HepG2 (cell line): ENCODE data around the gene EPHX1. TPM values are rescaled to one million over a fixed set of nuclear protein-coding genes. Genes with fewer than 3 reads are reported as not detected.

Experiments
- CREM ChIP-seq, 2 experiments: sonication (generic) in 1 of 2; formaldehyde crosslinking in 1 of 2; IDR thresholded peaks; 2 replicates each; pipeline versions ENCODE4 v1.4.0 to v1.6.1; 2016 to 2020; ENCODE audit warnings: antibody characterized with exemption in 1 of 2, mild to moderate bottlenecking in 1 of 2, missing genetic modification reagents in 1 of 2
- IRF2 ChIP-seq: IDR thresholded peaks from 2 replicates; pipeline ENCODE4 v1.6.1; 2018; ENCODE audit warnings: missing genetic modification reagents, missing compliant biosample characterization
- PLRG1 ChIP-seq: fragments of 450-650 bp; conservative IDR thresholded peaks from 2 replicates; pipeline ENCODE4 v1.6.1; 2016
- PRMT3 ChIP-seq: sonication (generic); formaldehyde crosslinking; IDR thresholded peaks from 2 replicates; pipeline ENCODE4 v1.8.1; 2022; ENCODE audit warnings: low read depth, mild to moderate bottlenecking, moderate library complexity, missing genetic modification reagents, borderline replicate concordance
- YY1 ChIP-seq: IDR thresholded peaks from 2 replicates; pipeline ENCODE4 v1.6.1; 2011; ENCODE audit warnings: low read length, low read depth, moderate library complexity, mild to moderate bottlenecking; ENCODE audit not compliant: insufficient read depth, insufficient replicate concordance
- ZNF747 ChIP-seq: sonication (generic); formaldehyde crosslinking; IDR thresholded peaks from 2 replicates; pipeline ENCODE4 v1.8.1; 2023; ENCODE audit warnings: missing genetic modification reagents, mild to moderate bottlenecking, borderline replicate concordance
- polyA plus RNA-seq, 8 experiments: library from polyadenylated mRNA; depleted of rRNA in 3 of 8; stranded (reverse) in 7 of 8; unstranded in 1 of 8; fragments of >200 nt; fragmentation: Illumina TruSeq in 4 of 8; extraction: Trizol in 4 of 8; gene quantifications; 2 replicates each; pipeline versions ENCODE4 v1.2.1 to v1.2.3, GENCODE V29; 2011 to 2016; ENCODE audit warnings: low read depth in 4 of 8, missing spikeins in 1 of 8, mixed read lengths in 1 of 8; ENCODE audit not compliant: insufficient read depth in 1 of 8
- total RNA-seq, 5 experiments: library from RNA; depleted of rRNA; stranded (reverse); fragments of >200 nt; fragmentation: Illumina TruSeq; extraction: Trizol; gene quantifications; 2 replicates each; pipeline ENCODE4 v1.2.3, GENCODE V29; 2016; ENCODE audit warnings: low read depth in 1 of 5
- TF ChIP-seq, protein P1 (sequence below): sonication (generic); formaldehyde crosslinking; IDR thresholded peaks from one replicate; pipeline ENCODE4 v1.5.1; 2020; ENCODE audit warnings: mild to moderate bottlenecking, missing genetic modification reagents; ENCODE audit errors: not compliant biosample characterization
- TF ChIP-seq, protein P2 (sequence below), 2 experiments: sonication (generic) in 1 of 2; formaldehyde crosslinking in 1 of 2; IDR thresholded peaks; 2 replicates each; pipeline versions ENCODE4 v1.4.0 to v1.6.1; 2018 to 2020; ENCODE audit warnings: missing genetic modification reagents in 2 of 2, borderline replicate concordance in 1 of 2, low read depth in 1 of 2, mild to moderate bottlenecking in 1 of 2, missing biosample characterization in 1 of 2
- TF ChIP-seq, protein P3 (sequence below): sonication (generic); formaldehyde crosslinking; conservative IDR thresholded peaks from 2 replicates; pipeline ENCODE4 v1.8.0; 2022; ENCODE audit warnings: low read depth, missing genetic modification reagents
- TF ChIP-seq, protein P4 (sequence below): sonication (generic); formaldehyde crosslinking; IDR thresholded peaks from 2 replicates; pipeline ENCODE4 v1.4.0; 2020; ENCODE audit warnings: missing genetic modification reagents
- TF ChIP-seq, protein P5 (sequence below): sonication (generic); formaldehyde crosslinking; IDR thresholded peaks from 2 replicates; pipeline ENCODE4 v1.9.0; 2022; ENCODE audit warnings: missing genetic modification reagents, mild to moderate bottlenecking, borderline replicate concordance

EPHX1 gene
- total and polyA plus RNA-seq, 2 of the 13 experiments (the other 11 are each of a cell fraction or from before 2014, with no cell fraction given), result 27.7 to 36.5 TPM

DNA sequence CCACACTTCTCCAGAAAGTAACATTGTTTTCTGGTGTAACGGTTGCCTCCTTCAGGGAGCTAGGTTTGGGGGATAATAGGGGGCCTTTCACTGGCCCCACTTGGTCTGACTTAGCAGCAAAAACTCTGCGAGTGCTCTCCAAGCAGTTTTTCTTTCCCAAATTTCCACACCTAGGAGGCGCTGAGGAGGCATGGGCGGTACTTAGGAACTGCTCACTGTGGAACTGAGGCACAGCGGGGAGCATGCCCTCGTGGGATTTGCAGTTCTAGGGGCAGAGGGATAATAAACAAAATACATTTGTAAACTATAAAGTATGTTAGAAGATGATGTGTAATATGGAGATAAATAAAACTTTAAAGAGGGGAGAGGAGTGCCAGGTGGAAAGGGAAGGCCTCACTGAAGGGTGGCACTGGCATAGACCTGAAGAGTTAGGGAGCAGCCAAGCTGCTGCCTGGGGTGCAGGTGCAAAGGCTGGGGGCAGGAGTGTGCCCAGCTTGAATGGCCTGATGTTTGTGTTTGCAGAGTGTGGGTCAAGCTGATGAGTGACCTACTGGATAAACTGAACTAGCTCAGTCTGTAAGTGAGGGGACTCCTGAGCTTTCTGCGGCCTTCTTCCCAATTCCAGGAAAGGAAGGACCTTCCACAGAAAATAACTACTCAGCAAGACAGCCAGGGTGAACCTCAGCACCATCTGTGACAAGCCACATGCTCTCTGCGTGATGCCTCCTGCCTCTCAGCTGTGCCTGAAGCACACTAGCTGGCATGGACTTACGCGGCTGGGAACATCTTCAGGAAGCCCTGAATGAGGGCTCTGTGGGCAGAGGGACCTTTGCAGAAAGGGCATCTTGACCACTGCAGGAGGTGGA, 1.9 kb downstream of the EPHX1 start (continued):
- TF ChIP-seq, protein P1, sequence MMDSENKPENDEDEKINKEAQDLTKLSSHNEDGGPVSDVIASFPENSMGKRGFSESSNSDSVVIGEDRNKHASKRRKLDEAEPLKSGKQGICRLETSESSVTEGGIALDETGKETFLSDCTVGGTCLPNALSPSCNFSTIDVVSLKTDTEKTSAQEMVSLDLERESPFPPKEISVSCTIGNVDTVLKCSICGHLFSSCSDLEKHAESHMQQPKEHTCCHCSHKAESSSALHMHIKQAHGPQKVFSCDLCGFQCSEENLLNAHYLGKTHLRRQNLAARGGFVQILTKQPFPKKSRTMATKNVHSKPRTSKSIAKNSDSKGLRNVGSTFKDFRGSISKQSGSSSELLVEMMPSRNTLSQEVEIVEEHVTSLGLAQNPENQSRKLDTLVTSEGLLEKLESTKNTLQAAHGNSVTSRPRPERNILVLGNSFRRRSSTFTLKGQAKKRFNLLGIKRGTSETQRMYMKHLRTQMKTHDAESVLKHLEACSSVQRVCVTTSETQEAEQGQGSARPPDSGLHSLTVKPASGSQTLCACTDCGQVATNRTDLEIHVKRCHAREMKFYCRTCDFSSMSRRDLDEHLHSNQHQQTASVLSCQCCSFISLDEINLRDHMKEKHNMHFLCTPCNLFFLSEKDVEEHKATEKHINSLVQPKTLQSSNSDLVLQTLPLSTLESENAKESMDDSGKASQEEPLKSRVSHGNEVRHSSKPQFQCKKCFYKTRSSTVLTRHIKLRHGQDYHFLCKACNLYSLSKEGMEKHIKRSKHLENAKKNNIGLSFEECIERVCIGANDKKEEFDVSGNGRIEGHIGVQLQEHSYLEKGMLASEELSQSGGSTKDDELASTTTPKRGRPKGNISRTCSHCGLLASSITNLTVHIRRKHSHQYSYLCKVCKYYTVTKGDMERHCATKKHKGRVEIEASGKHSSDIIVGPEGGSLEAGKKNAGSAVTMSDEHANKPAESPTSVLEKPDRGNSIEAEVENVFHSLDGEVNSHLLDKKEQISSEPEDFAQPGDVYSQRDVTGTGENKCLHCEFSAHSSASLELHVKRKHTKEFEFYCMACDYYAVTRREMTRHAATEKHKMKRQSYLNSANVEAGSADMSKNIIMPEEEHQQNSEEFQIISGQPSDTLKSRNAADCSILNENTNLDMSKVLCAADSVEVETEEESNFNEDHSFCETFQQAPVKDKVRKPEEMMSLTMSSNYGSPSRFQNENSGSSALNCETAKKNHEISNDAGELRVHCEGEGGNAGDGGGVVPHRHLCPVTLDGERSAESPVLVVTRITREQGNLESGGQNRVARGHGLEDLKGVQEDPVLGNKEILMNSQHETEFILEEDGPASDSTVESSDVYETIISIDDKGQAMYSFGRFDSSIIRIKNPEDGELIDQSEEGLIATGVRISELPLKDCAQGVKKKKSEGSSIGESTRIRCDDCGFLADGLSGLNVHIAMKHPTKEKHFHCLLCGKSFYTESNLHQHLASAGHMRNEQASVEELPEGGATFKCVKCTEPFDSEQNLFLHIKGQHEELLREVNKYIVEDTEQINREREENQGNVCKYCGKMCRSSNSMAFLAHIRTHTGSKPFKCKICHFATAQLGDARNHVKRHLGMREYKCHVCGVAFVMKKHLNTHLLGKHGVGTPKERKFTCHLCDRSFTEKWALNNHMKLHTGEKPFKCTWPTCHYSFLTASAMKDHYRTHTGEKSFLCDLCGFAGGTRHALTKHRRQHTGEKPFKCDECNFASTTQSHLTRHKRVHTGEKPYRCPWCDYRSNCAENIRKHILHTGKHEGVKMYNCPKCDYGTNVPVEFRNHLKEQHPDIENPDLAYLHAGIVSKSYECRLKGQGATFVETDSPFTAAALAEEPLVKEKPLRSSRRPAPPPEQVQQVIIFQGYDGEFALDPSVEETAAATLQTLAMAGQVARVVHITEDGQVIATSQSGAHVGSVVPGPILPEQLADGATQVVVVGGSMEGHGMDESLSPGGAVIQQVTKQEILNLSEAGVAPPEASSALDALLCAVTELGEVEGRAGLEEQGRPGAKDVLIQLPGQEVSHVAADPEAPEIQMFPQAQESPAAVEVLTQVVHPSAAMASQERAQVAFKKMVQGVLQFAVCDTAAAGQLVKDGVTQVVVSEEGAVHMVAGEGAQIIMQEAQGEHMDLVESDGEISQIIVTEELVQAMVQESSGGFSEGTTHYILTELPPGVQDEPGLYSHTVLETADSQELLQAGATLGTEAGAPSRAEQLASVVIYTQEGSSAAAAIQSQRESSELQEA (CRISPR knock-in tag), result no peak
- TF ChIP-seq, protein P2, sequence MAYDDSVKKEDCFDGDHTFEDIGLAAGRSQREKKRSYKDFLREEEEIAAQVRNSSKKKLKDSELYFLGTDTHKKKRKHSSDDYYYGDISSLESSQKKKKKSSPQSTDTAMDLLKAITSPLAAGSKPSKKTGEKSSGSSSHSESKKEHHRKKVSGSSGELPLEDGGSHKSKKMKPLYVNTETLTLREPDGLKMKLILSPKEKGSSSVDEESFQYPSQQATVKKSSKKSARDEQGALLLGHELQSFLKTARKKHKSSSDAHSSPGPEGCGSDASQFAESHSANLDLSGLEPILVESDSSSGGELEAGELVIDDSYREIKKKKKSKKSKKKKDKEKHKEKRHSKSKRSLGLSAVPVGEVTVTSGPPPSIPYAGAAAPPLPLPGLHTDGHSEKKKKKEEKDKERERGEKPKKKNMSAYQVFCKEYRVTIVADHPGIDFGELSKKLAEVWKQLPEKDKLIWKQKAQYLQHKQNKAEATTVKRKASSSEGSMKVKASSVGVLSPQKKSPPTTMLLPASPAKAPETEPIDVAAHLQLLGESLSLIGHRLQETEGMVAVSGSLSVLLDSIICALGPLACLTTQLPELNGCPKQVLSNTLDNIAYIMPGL (CRISPR knock-in tag; IDR thresholded peaks at IDR 0.05; ENCODE audit: borderline replicate concordance in 1 of 2, low read depth in 1 of 2), result peak; percentile 30 to 58; a peak in 2 of 4 replicates
- no peak for TF ChIP-seq CREM (IDR thresholded peaks at IDR 0.05)
- no peak for TF ChIP-seq CREM (CRISPR knock-in tag; IDR thresholded peaks at IDR 0.05)
- no peak for TF ChIP-seq IRF2
- no peak for TF ChIP-seq ZNF747
- TF ChIP-seq, protein P3, sequence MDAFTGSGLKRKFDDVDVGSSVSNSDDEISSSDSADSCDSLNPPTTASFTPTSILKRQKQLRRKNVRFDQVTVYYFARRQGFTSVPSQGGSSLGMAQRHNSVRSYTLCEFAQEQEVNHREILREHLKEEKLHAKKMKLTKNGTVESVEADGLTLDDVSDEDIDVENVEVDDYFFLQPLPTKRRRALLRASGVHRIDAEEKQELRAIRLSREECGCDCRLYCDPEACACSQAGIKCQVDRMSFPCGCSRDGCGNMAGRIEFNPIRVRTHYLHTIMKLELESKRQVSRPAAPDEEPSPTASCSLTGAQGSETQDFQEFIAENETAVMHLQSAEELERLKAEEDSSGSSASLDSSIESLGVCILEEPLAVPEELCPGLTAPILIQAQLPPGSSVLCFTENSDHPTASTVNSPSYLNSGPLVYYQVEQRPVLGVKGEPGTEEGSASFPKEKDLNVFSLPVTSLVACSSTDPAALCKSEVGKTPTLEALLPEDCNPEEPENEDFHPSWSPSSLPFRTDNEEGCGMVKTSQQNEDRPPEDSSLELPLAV (CRISPR knock-in tag), result no peak
- TF ChIP-seq YY1, result no peak
- TF ChIP-seq, protein P4, sequence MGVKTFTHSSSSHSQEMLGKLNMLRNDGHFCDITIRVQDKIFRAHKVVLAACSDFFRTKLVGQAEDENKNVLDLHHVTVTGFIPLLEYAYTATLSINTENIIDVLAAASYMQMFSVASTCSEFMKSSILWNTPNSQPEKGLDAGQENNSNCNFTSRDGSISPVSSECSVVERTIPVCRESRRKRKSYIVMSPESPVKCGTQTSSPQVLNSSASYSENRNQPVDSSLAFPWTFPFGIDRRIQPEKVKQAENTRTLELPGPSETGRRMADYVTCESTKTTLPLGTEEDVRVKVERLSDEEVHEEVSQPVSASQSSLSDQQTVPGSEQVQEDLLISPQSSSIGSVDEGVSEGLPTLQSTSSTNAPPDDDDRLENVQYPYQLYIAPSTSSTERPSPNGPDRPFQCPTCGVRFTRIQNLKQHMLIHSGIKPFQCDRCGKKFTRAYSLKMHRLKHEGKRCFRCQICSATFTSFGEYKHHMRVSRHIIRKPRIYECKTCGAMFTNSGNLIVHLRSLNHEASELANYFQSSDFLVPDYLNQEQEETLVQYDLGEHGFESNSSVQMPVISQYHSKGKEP (CRISPR knock-in tag), result no peak
- TF ChIP-seq PRMT3 (CRISPR knock-in tag), result no peak
- TF ChIP-seq, protein P5, sequence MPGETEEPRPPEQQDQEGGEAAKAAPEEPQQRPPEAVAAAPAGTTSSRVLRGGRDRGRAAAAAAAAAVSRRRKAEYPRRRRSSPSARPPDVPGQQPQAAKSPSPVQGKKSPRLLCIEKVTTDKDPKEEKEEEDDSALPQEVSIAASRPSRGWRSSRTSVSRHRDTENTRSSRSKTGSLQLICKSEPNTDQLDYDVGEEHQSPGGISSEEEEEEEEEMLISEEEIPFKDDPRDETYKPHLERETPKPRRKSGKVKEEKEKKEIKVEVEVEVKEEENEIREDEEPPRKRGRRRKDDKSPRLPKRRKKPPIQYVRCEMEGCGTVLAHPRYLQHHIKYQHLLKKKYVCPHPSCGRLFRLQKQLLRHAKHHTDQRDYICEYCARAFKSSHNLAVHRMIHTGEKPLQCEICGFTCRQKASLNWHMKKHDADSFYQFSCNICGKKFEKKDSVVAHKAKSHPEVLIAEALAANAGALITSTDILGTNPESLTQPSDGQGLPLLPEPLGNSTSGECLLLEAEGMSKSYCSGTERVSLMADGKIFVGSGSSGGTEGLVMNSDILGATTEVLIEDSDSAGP (CRISPR knock-in tag), result no peak
- no peak for TF ChIP-seq PLRG1
